K562 (cell line): ENCODE results near the gene MAST4. TPM values are rescaled to one million over a fixed set of nuclear protein-coding genes. Genes with fewer than 3 reads are reported as not detected.

Experiments
- ATAC-seq: fragments of 200-7000 bp; cut with Tn5 transposase; 3 replicates; pipeline ENCODE4 v1.9.1; 2020; ENCODE audit warnings: moderate library complexity
- BruUV-seq: library from RNA; stranded (reverse); fragments of 400-500 nt; replicated peaks from 2 replicates; lab custom pipeline; 2021; lab: Mats Ljungman, UMichigan
- CTCF ChIA-PET: fragments of 300-600 bp; formaldehyde crosslinking; extraction: SDS; loops from one replicate; lab custom pipeline; 2021; ENCODE audit warnings: low intra/inter-chr PET ratio; lab: Yijun Ruan, JAX
- POLR2A ChIA-PET: fragments of 300-600, 350-650 bp; sonication (Branson Sonifier 250); formaldehyde crosslinking; extraction: SDS; loops from one replicate; lab custom pipeline; 2021; ENCODE audit warnings: antibody characterized with exemption, inconsistent platforms; lab: Yijun Ruan, JAX
- DNase-seq, 4 experiments: peaks; one replicate each; pipeline versions ENCODE4 v3.0.0 to v3.0.0-alpha.2; 2011 to 2018; ENCODE audit warnings: low spot score in 3 of 4, mixed read lengths in 3 of 4; ENCODE audit errors: extremely low read depth in 1 of 4
- FAIRE-seq: peaks from 2 replicates; lab custom pipeline; 2011; peaks lifted over from hg19 to GRCh38; lab: Jason Lieb, UNC
- H2AFZ ChIP-seq: 2 replicates; pipeline ENCODE4 v1.6.0; 2011; ENCODE audit warnings: low read depth, low read length, control low read depth, inconsistent platforms
- H3K27ac ChIP-seq: fragments of 200-600 bp; 3 replicates; pipeline ENCODE4 v1.8.0; 2011; ENCODE audit warnings: low read depth, mild to moderate bottlenecking, control low read depth, inconsistent platforms, low read length, moderate library complexity, mixed read lengths; ENCODE audit errors: extremely low read depth
- H3K27me3 ChIP-seq, 2 experiments: fragments of 300-600 bp in 1 of 2; 2 replicates in 1 of 2; 3 replicates in 1 of 2; pipeline versions ENCODE4 v1.6.0 to v1.8.0; 2011; ENCODE audit warnings: inconsistent platforms in 2 of 2, low read length in 2 of 2, mild to moderate bottlenecking in 1 of 2, mixed read lengths in 1 of 2, moderate library complexity in 1 of 2; ENCODE audit not compliant: control insufficient read depth in 2 of 2, insufficient read depth in 2 of 2
- H3K36me3 ChIP-seq: fragments of 300-600 bp; 3 replicates; pipeline ENCODE4 v1.8.0; 2011; ENCODE audit warnings: mild to moderate bottlenecking, low read length, inconsistent platforms; ENCODE audit not compliant: control insufficient read depth, insufficient read depth
- H3K4me1 ChIP-seq, 2 experiments: fragments of 200-600 bp in 1 of 2; replicated peaks in 1 of 2; 2 replicates in 1 of 2; 3 replicates in 1 of 2; pipeline versions ENCODE4 v1.5.1 to v1.8.0; 2011; ENCODE audit warnings: inconsistent platforms in 2 of 2, low read length in 2 of 2, mild to moderate bottlenecking in 1 of 2, mixed read lengths in 1 of 2, moderate library complexity in 1 of 2; ENCODE audit not compliant: control insufficient read depth in 2 of 2, insufficient read depth in 2 of 2
- H3K4me2 ChIP-seq: 2 replicates; pipeline ENCODE4 v1.6.1; 2011; ENCODE audit warnings: low read length, control low read depth, inconsistent platforms, mixed read lengths; ENCODE audit not compliant: insufficient read depth
- H3K4me3 ChIP-seq: fragments of 200-600 bp; sonication (generic), shearing (Covaris generic); 2 replicates; pipeline ENCODE4 v1.5.1; 2016; ENCODE audit warnings: control low read depth, inconsistent platforms
- H3K79me2 ChIP-seq: fragments of 200-600 bp; 3 replicates; pipeline ENCODE4 v1.8.0; 2011; ENCODE audit warnings: low read length, inconsistent platforms; ENCODE audit not compliant: control insufficient read depth, insufficient read depth
- H3K9ac ChIP-seq, 2 experiments: 2 replicates each; pipeline versions ENCODE4 v1.6.0 to v1.6.1; 2011; ENCODE audit warnings: low read depth in 2 of 2, low read length in 2 of 2, control low read depth in 1 of 2, inconsistent platforms in 1 of 2, mild to moderate bottlenecking in 1 of 2, mixed read lengths in 1 of 2; ENCODE audit not compliant: insufficient read depth in 1 of 2
- H3K9me1 ChIP-seq: one replicate; pipeline ENCODE4 v1.6.0; 2011; ENCODE audit warnings: inconsistent platforms, mild to moderate bottlenecking, low read length, moderate library complexity; ENCODE audit not compliant: control insufficient read depth, insufficient read depth
- H3K9me3 ChIP-seq: replicated peaks from 2 replicates; pipeline ENCODE4 v1.5.1; 2011; ENCODE audit warnings: low read depth, low read length, inconsistent platforms; ENCODE audit not compliant: control insufficient read depth, insufficient read depth
- H4K20me1 ChIP-seq: replicated peaks from 2 replicates; pipeline ENCODE4 v1.6.1; 2011; ENCODE audit warnings: low read length, inconsistent platforms, mixed read lengths; ENCODE audit not compliant: control insufficient read depth, insufficient read depth
- AFF4 ChIP-seq: sonication (generic); formaldehyde crosslinking; IDR thresholded peaks from 2 replicates; pipeline ENCODE4 v1.8.0; 2023; ENCODE audit warnings: mild to moderate bottlenecking, missing genetic modification reagents
- ARID3A ChIP-seq: IDR thresholded peaks from 2 replicates; pipeline ENCODE4 v1.6.1; 2012; ENCODE audit warnings: low read depth, low read length, improper control_type of control experiment, borderline replicate concordance
- C11orf30 ChIP-seq: fragments of 450-650 bp; IDR thresholded peaks from 2 replicates; pipeline ENCODE4 v1.6.1; 2016; ENCODE audit warnings: low read depth, mild to moderate bottlenecking
- CTBP1 ChIP-seq: fragments of 450-650 bp; IDR thresholded peaks from 2 replicates; pipeline ENCODE4 v1.6.1; 2016; ENCODE audit warnings: borderline replicate concordance
- E2F6 ChIP-seq, 2 experiments: IDR thresholded peaks; 2 replicates each; pipeline ENCODE4 v1.6.1; 2011; ENCODE audit warnings: borderline replicate concordance in 1 of 2, control low read depth in 1 of 2, low read depth in 1 of 2, low read length in 1 of 2, mild to moderate bottlenecking in 1 of 2, mixed read lengths in 1 of 2, moderate library complexity in 1 of 2; ENCODE audit not compliant: insufficient read depth in 1 of 2, insufficient read length in 1 of 2, poor library complexity in 1 of 2, severe bottlenecking in 1 of 2; ENCODE audit errors: extremely low read depth in 1 of 2
- MAFF ChIP-seq: IDR thresholded peaks from 2 replicates; pipeline ENCODE4 v1.6.1; 2012; ENCODE audit warnings: low read length, improper control_type of control experiment
- MAFG ChIP-seq: fragments of 450-650 bp; conservative IDR thresholded peaks from 2 replicates; pipeline ENCODE4 v1.6.1; 2016; ENCODE audit warnings: missing genetic modification characterization, missing compliant biosample characterization
- PCBP1 ChIP-seq: fragments of 200-400 bp; formaldehyde crosslinking; IDR thresholded peaks from 2 replicates; pipeline ENCODE4 v1.6.1; 2018; ENCODE audit warnings: mild to moderate bottlenecking, low read depth, low read length; ENCODE audit not compliant: poor library complexity, severe bottlenecking
- RBM34 ChIP-seq: fragments of 200-400 bp; formaldehyde crosslinking; IDR thresholded peaks from 2 replicates; pipeline ENCODE4 v1.6.1; 2018; ENCODE audit warnings: low read length, borderline replicate concordance; ENCODE audit not compliant: insufficient read depth
- SP2 ChIP-seq: IDR thresholded peaks from 2 replicates; pipeline ENCODE4 v1.6.1; 2011; ENCODE audit warnings: mild to moderate bottlenecking, low read depth, low read length, moderate library complexity; ENCODE audit not compliant: poor library complexity, severe bottlenecking; ENCODE audit errors: extremely low read depth
- ZBTB12 ChIP-seq: fragments of 250-450 bp; sonication (Bioruptor Pico); IDR thresholded peaks from 2 replicates; pipeline ENCODE4 v1.4.0; 2020
- ZBTB9 ChIP-seq: fragments of 450-650 bp; formaldehyde crosslinking; IDR thresholded peaks from 2 replicates; pipeline ENCODE4 v1.4.0; 2020; ENCODE audit warnings: mild to moderate bottlenecking, moderate library complexity
- in situ Hi-C: fragments of 300-500 bp; cut with MboI; formaldehyde crosslinking; loops from 4 replicates; pipeline ENCODE4 v1.15.0; 2018; ENCODE audit warnings: inconsistent platforms, mixed read lengths
- intact Hi-C: fragments of 100-400 bp; cut with micrococcal nuclease; formaldehyde crosslinking; loops from 2 replicates; pipeline ENCODE4 v1.14.2; 2022
- polyA plus RNA-seq, 8 experiments: library from polyadenylated mRNA; depleted of rRNA in 4 of 8; stranded (reverse) in 5 of 8; unstranded in 3 of 8; fragments of >200 nt; fragmentation: Nextera tagmentation in 2 of 8; fragmentation: Illumina TruSeq in 1 of 8; extraction: Ambion mirVana in 2 of 8; extraction: Trizol in 1 of 8; gene quantifications; 2 replicates each; pipeline versions ENCODE4 v1.2.1 to v1.2.3, GENCODE V29; 2011 to 2014; ENCODE audit warnings: inconsistent platforms in 1 of 8, missing spikeins in 1 of 8
- total RNA-seq, 7 experiments: library from RNA; depleted of rRNA in 6 of 7; stranded (reverse); fragments of >200 nt in 6 of 7; fragmentation: Illumina TruSeq in 2 of 7; extraction: Trizol in 2 of 7; gene quantifications; 2 replicates each; pipeline versions ENCODE4 v1.2.1 to v1.2.3, GENCODE V29; 2011 to 2021; ENCODE audit warnings: low replicate concordance in 1 of 7

MAST4 gene
- total and polyA plus RNA-seq, 9 of the 15 experiments (the other 6 are each of a cell fraction or from before 2014, with no cell fraction given): 0.88 to 10.1 (median 5.2) TPM

- no TSS peak for BruUV-seq
- H3K9ac ChIP-seq: no peak overlapping the region
- H3K79me2 ChIP-seq: no peaks in the 10 kb centered on the region
- H2AFZ ChIP-seq: no peak overlapping the region
- H3K27ac ChIP-seq: no peak overlapping the region
- H3K4me1 ChIP-seq: no peaks in the 10 kb centered on the region
- H3K9me1 ChIP-seq: no peaks in the 10 kb centered on the region
- no peak for ATAC-seq
- no peaks in the 10 kb centered on the region for H3K9me3 ChIP-seq
- H3K4me3 ChIP-seq: no peak overlapping the region
- H3K4me2 ChIP-seq: no peak overlapping the region
- intact Hi-C loops (no loop called here), in situ Hi-C loops (no loop called here)
- FAIRE-seq: no peak
- no peaks in the 10 kb centered on the region for H4K20me1 ChIP-seq
- no peaks in the 10 kb centered on the region for H3K36me3 ChIP-seq
- ChIA-PET POLR2A (interaction anchor here (0.9 kb wide), 1 partner anchor 10 kb away, joined by 3 read pairs; no protein-coding TSS in a partner anchor), CTCF (no interaction called here)
- peaks cover 0 to 7% of the 10 kb centered on the region in 2 experiments; a peak in 3 of 5 replicates for H3K27me3 ChIP-seq
- no peak for DNase-seq
- TF ChIP-seq E2F6 (IDR thresholded peaks at IDR 0.05; ENCODE audit: borderline replicate concordance in 1 of 2, extremely low read depth in 1 of 2, insufficient read depth in 1 of 2, insufficient read length in 1 of 2, low read depth in 1 of 2, low read length in 1 of 2, poor library complexity in 1 of 2, severe bottlenecking in 1 of 2) (no peak), MAFG (tag) (peak; percentile 56), C11orf30 (peak; percentile 53; the same call in 1 of the 2 replicates), ZBTB12 (no peak), PCBP1 (no peak), CTBP1 (no peak), RBM34 (no peak), SP2 (no peak), ARID3A (no peak), MAFF (peak; percentile 20; the same call in 1 of the 2 replicates), AFF4 (CRISPR knock-in tag) (no peak), ZBTB9 (CRISPR knock-in tag) (no peak)
Measured at GRCh38 chr5:66923922-66924321, 327.7 kb downstream of the MAST4 start.
